Lower lobe of right lung (tissue), 2 donors: ENCODE data around the gene POU6F1. TPM values are rescaled to one million over a fixed set of nuclear protein-coding genes. Genes with fewer than 3 reads are reported as not detected.

Experiments used
- ATAC-seq, 2 donors: fragments of 200-7000 bp; cut with Tn5 transposase; one replicate each; pipeline ENCODE4 v1.9.1; 2020 to 2022; ENCODE audit warnings: mild to moderate bottlenecking in 2 of 2, moderate library complexity in 2 of 2
- DNase-seq: peaks from one replicate; pipeline ENCODE4 v3.0.0-alpha.2; 2020
- H3K27ac ChIP-seq: fragments of 200-600 bp; one replicate; pipeline ENCODE4 v1.8.0; 2022
- H3K27me3 ChIP-seq: fragments of 200-600 bp; one replicate; pipeline ENCODE4 v1.8.0; 2022; ENCODE audit warnings: low read depth
- H3K36me3 ChIP-seq: fragments of 200-600 bp; one replicate; pipeline ENCODE4 v1.8.0; 2022; ENCODE audit warnings: mild to moderate bottlenecking
- H3K4me1 ChIP-seq: fragments of 200-600 bp; one replicate; pipeline ENCODE4 v1.8.0; 2022
- H3K4me3 ChIP-seq: fragments of 200-600 bp; one replicate; pipeline ENCODE4 v1.8.0; 2022; ENCODE audit warnings: mild to moderate bottlenecking
- H3K9me3 ChIP-seq: fragments of 200-600 bp; one replicate; pipeline ENCODE4 v1.8.0; 2022
- intact Hi-C: fragments of 100-400 bp; cut with DNase I; formaldehyde crosslinking; loops from one replicate; pipeline ENCODE4 v1.11.0; 2022
- total RNA-seq: library from RNA; stranded (reverse); fragmentation: NEBNext Ultra II Directional; extraction: Animal tissue kit (Norgen Biotek cat#: 25700); gene quantifications from one replicate; pipeline ENCODE4 v1.2.1, GENCODE V29; 2021
- TF ChIP-seq, protein P1 (sequence below): fragments of 200-600 bp; IDR thresholded peaks from one replicate; pipeline ENCODE4 v1.8.0; 2022; ENCODE audit warnings: antibody characterized with exemption, mild to moderate bottlenecking
- donor health status: DM: no; HTN: yes; CAD: no; lungs with severe emphysema.

POU6F1 gene
- total RNA-seq, 1 donor from 2014 or later, result 13.5 TPM

DNA sequence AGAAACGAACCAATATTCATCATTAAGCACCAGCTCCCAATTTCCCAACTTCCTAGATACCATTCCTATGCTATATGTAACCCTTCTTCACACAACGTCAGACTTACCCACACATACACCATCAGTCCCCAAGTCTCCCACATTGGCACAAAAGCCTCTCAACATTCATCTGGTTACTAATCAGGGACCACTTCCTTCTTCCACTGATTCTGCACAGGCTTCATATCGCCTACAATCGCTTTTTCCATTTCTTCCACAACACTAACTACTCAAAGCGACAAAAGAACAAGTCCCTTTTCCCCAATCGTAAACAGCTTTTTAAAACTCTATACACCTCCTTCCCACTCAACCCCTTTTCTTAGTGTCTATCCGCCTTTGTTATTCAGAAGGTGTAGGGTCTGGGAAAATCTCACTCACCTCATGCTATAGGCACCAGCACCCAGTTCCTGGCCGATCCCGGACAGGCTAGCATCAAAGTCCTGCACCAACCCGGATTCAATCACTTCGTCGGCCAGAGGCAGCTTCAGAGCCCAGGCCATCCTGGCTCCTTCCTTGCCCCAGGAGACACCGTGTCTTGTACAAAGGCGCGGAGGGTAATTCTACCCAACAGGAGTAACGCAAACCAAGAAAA lies 45.9 kb downstream of the POU6F1 start:
- peak; percentile 1 to 7 for ATAC-seq
- no peak for DNase-seq
- intact Hi-C loops, result no loop called here

DNA sequence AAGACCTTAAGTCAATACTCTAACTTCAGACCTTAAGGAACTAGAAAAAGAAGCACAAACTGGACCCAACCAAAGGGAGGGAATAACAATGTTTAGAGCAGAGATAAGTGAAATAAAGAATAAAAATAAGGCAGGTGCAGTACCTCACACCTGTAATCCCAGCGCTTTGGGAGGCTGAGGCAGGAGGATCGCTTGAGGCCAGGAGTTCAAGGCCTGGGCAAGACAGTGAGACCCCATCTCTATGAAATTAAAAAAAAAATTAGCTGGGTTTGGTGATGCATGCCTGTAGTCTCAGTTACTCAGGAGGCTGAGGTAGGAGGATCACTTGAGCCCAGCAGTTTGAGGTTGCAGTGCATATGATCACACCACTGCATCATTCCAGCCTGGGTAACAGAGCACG lies 54.1 kb downstream of the POU6F1 start:
- no peak overlapping the region for H3K4me3 ChIP-seq
- ATAC-seq, result no peak
- H3K9me3 ChIP-seq, result no peaks in the 10 kb centered on the region
- no peaks in the 10 kb centered on the region for H3K27me3 ChIP-seq
- H3K27ac ChIP-seq, result no peak overlapping the region
- H3K4me1 ChIP-seq, result no peaks in the 10 kb centered on the region
- TF ChIP-seq, protein P1, sequence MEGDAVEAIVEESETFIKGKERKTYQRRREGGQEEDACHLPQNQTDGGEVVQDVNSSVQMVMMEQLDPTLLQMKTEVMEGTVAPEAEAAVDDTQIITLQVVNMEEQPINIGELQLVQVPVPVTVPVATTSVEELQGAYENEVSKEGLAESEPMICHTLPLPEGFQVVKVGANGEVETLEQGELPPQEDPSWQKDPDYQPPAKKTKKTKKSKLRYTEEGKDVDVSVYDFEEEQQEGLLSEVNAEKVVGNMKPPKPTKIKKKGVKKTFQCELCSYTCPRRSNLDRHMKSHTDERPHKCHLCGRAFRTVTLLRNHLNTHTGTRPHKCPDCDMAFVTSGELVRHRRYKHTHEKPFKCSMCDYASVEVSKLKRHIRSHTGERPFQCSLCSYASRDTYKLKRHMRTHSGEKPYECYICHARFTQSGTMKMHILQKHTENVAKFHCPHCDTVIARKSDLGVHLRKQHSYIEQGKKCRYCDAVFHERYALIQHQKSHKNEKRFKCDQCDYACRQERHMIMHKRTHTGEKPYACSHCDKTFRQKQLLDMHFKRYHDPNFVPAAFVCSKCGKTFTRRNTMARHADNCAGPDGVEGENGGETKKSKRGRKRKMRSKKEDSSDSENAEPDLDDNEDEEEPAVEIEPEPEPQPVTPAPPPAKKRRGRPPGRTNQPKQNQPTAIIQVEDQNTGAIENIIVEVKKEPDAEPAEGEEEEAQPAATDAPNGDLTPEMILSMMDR, result no peak
- intact Hi-C loops, result no loop called here
- H3K36me3 ChIP-seq, result no peaks in the 10 kb centered on the region
- no peak for DNase-seq

More for the DNA sequence above, 45.9 kb downstream of the POU6F1 start:
- Histone ChIP-seq H3K4me1 (peaks cover 30% of the 10 kb centered on the region), H3K4me3 (peak overlapping the region; percentile 91), H3K9me3 (no peaks in the 10 kb centered on the region), H3K27me3 (no peaks in the 10 kb centered on the region), H3K27ac (peak overlapping the region; percentile 99), H3K36me3 (no peaks in the 10 kb centered on the region)
- TF ChIP-seq, protein P1, result no peak

DNA sequence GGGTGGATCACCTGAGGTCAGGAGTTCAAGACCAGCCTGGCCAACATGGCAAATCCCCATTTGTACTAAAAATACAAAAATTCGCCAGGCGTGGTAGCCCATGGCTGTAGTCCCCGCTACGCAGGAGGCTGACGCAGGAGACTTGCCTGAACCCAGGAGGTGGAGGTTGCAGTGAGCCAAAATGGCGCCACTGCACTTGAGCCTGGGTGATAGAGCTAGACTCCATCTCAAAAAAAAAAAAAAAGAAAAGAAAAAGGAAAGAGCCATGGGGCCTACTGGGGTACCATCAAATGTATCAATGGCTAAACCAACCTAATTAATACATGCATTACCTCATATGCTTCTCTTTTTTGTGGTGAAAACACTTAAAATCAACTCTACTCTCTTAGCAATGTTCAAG lies 55.6 kb downstream of the POU6F1 start:
- ATAC-seq (no peak), DNase-seq (no peak)
- no peak overlapping the region for H3K27ac ChIP-seq
- no peaks in the 10 kb centered on the region for H3K4me1 ChIP-seq
- no peaks in the 10 kb centered on the region for H3K9me3 ChIP-seq
- no peaks in the 10 kb centered on the region for H3K36me3 ChIP-seq
- H3K4me3 ChIP-seq, result no peak overlapping the region
- TF ChIP-seq, protein P1, result no peak
- H3K27me3 ChIP-seq, result no peaks in the 10 kb centered on the region
- intact Hi-C loops, result no loop called here

DNA sequence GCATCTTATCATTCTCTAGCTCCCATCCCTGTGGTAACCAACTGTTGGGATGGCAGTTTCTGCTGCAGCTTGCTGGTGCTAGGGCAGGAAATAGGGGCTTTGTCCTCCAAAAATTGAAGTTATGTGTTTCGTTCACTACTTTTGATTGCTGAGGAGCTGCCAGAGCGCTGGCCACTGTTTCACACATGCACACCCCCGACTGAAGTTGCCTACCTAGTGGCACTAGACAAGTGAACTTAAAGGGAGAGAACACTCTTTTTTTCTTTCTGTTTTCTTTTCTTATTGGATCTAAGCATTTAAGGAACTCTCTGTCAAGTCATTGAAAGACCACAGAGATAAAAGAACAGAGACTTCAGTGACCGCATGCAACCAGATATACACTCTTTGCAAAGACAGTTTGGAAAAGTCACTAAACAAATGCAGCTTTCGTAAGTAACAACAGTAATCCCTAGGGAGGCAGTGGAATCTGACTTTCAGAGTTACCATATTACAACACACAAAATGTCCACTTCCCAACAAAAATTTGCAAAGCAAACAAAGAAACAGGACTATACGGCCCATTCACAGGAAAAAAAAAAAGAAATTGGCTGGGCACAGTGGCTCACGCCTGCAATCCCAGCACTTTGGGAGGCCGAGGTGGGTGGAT lies 56.9 kb downstream of the POU6F1 start:
- intact Hi-C loops, result no loop called here
- TF ChIP-seq, protein P1, result no peak

DNA sequence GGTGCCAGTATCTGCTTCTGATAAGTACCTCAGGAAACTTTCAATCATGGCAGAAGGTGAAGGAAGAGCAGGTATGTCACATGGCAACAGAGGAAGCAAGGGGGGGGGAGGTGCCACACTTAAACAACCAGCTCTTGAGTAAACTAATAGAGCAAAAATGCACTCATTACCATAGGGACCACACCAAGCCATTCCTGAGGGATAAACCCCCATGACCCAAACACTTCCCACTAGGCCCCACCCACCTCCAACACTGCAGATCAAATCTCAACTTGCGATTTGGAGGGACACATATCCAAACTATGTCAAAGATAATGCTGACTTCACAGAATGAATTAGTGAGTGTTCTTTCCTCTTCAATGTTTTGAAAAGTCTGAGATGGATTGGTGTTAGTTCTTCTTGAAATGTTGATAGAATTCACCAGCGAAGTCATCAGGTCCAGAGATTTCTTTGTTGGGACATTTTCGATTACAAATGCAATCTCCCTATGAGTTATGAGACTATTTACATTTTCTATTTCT lies 61.6 kb downstream of the POU6F1 start:
- ATAC-seq, result no peak

More for the DNA sequence above, 56.9 kb downstream of the POU6F1 start:
- Histone ChIP-seq H3K9me3 (no peaks in the 10 kb centered on the region), H3K27me3 (no peaks in the 10 kb centered on the region), H3K36me3 (no peaks in the 10 kb centered on the region), H3K4me1 (no peaks in the 10 kb centered on the region), H3K27ac (no peak overlapping the region), H3K4me3 (no peak overlapping the region)
- DNase-seq, result no peak
- no peak for ATAC-seq

More for the DNA sequence above, 61.6 kb downstream of the POU6F1 start:
- Histone ChIP-seq H3K4me1 (no peaks in the 10 kb centered on the region), H3K27me3 (no peaks in the 10 kb centered on the region), H3K4me3 (no peak overlapping the region), H3K27ac (no peak overlapping the region), H3K9me3 (no peaks in the 10 kb centered on the region), H3K36me3 (no peaks in the 10 kb centered on the region)
- intact Hi-C loops, result no loop called here
- DNase-seq, result no peak
- TF ChIP-seq, protein P1, result no peak
